RWPE1 (cell line): ENCODE data around the gene LANCL2.

Experiments
- CTCF ChIA-PET: fragments of 350-600 bp; sonication (Branson Sonifier 250); formaldehyde crosslinking; extraction: SDS; loops from one replicate; lab custom pipeline; 2021; lab: Yijun Ruan, JAX
- POLR2A ChIA-PET: fragments of 400-600 bp; formaldehyde crosslinking; extraction: SDS; loops from one replicate; lab custom pipeline; 2020; ENCODE audit warnings: antibody characterized with exemption; ENCODE audit not compliant: low non-redundant PET; lab: Yijun Ruan, JAX
- DNase-seq: peaks from one replicate; pipeline ENCODE4 v3.0.0; 2012; ENCODE audit warnings: low spot score
- H3K27ac ChIP-seq: fragments of 450-650 bp; 2 replicates; pipeline ENCODE4 v1.5.1; 2017
- CTCF ChIP-seq: fragments of 450-650 bp; conservative IDR thresholded peaks from 2 replicates; pipeline ENCODE4 v1.5.1; 2017; ENCODE audit warnings: low read depth, mild to moderate bottlenecking

LANCL2 gene

GRCh38 chr7:55472928-55473725, 108.0 kb downstream of the LANCL2 start:
- H3K27ac ChIP-seq: no peak overlapping the region
- TF ChIP-seq CTCF: no peak
- no peak for DNase-seq
- CTCF ChIA-PET: no interaction called here
- POLR2A ChIA-PET: no interaction called here

GRCh38 chr7:55473932-55474331, 108.8 kb downstream of the LANCL2 start:
- no peak for TF ChIP-seq CTCF
- no peak for DNase-seq
- ChIA-PET POLR2A (no interaction called here), CTCF (no interaction called here)
- H3K27ac ChIP-seq: no peak overlapping the region

GRCh38 chr7:55474944-55475854, 110.1 kb downstream of the LANCL2 start:
- POLR2A ChIA-PET: no interaction called here
- no peak for TF ChIP-seq CTCF
- H3K27ac ChIP-seq: no peak overlapping the region

GRCh38 chr7:55475855-55476803, 111.0 kb downstream of the LANCL2 start:
- DNase-seq: no peak
- ChIA-PET POLR2A (no interaction called here), CTCF (no interaction called here)
- no peak for TF ChIP-seq CTCF
- no peak overlapping the region for H3K27ac ChIP-seq

More at GRCh38 chr7:55474944-55475854, 110.1 kb downstream of the LANCL2 start:
- DNase-seq: no peak
- CTCF ChIA-PET: interaction anchor here (0.5 kb wide), 1 partner anchor 32 kb away, joined by 3 read pairs; no protein-coding TSS in a partner anchor

- no peak overlapping the region for H3K27ac ChIP-seq
- no peak for TF ChIP-seq CTCF
- no peak for DNase-seq
- CTCF ChIA-PET: no interaction called here
- POLR2A ChIA-PET: no interaction called here
Observed at GRCh38 chr7:55476852-55477780, 112.0 kb downstream of the LANCL2 start.
